Measurements from ENCODE around the gene FAM136A. TPM values are rescaled to one million over a fixed set of nuclear protein-coding genes. Genes with fewer than 3 reads are reported as not detected.

The FAM136A gene
- 100 to 1,000 TPM; 106 to 107 TPM for total RNA-seq

DNA sequence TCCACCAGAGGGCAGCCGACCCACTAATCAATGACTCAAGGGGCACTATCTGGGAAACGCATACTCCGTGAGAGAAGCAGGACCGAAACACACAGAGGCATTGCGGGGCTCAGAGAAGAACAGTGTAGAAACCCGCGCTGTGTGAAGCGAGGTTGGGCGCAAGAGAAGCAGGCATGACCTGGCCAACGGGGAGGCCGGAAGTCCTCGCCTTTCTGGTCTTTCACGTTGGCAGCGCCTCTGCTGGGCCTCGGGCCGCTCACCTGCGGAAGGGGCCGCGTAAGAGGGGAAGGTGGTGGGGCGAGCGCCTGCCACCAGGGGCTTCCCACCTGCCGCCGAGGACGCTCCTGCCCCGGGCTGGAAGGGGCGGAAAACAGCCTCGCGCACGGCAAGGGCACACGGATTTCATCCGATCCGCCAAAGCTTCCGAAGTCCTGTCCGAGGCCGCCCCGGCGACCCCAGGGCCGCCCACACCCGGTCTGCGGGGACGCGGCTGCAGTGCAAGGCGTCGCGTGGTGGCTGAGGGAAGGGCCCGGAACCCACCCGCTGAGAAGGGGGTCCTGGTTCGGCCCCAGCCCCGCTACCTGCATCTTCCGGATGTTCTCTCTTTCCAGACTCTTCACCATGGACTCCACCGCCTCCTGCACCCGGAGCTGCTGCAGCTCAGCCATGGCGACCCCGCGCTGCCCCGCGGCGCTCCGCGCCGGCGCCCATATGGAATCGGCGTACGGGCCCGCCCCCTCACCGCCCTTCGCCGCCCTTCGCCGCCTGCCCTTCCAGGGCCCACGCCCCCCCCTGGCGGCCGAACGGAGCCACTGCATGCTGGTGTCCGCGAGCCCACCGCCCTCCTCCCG is at the start of gene FAM136A:
TSS of gene FAM136A (minus strand) at position 724 of the 851 bp plus-strand sequence. CDS start at position 668, 56 bp downstream.
- ChIA-PET CTCF (interaction anchor here (1.0 to 3.1 kb wide), 8 partner anchors 8 to 385 kb away, joined by 3 to 17 read pairs (median 4); partner anchors contain the start of genes C2orf42, PCYOX1 and SNRPG), POLR2A (interaction anchor here (1.8 kb wide), 1 partner anchor 8 kb away, joined by 8 read pairs; the partner anchor contains the start of gene SNRPG)

- ChIA-PET POLR2A (no interaction called here), CTCF (no interaction called here)
Measured at GRCh38 chr2:70349921-70350685, 48.2 kb upstream of the FAM136A start.

- ChIA-PET POLR2A (no interaction called here), CTCF (no interaction called here)
Measured at GRCh38 chr2:70347831-70348230, 46.0 kb upstream of the FAM136A start.

GRCh38 chr2:70344195-70344594 is 42.3 kb upstream of the FAM136A start:
- CTCF ChIA-PET, result no interaction called here

GRCh38 chr2:70341477-70341765 is 39.6 kb upstream of the FAM136A start:
- ChIA-PET POLR2A (no interaction called here), CTCF (interaction anchor here (0.9 to 1.4 kb wide), 3 partner anchors 13 to 304 kb away, joined by 3 to 6 read pairs (median 4); no protein-coding TSS in a partner anchor)

More at GRCh38 chr2:70344195-70344594, 42.3 kb upstream of the FAM136A start:
- POLR2A ChIA-PET, result no interaction called here

GRCh38 chr2:70340761-70341476 is 39.1 kb upstream of the FAM136A start:
- POLR2A ChIA-PET, result no interaction called here
- CTCF ChIA-PET, result interaction anchor here (0.8 to 1.5 kb wide), 5 partner anchors 12 to 304 kb away, joined by 3 to 6 read pairs (median 4); no protein-coding TSS in a partner anchor

DNA sequence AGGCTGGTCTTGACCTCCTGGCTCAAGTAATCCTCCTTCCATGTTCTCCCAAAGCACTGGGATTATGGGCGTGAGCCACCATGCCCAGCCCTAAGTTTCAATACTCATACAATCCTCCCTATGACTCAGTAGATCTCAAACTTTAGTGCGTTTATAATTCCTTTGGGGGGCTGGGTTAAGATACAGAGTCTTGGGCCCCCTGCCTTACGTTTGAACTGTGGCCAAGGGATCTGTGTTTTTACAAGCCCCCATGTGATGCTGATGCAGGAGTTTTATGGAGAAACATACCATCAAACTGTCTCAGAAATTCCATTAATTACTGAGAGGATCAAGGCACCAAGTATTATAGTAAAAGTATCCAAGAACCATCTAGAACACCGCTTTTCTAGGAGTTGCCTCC is 38.2 kb upstream of the FAM136A start:
- ChIA-PET CTCF (interaction anchor here (0.7 to 1.5 kb wide), 2 partner anchors 20 to 608 kb away, joined by 3 to 4 read pairs; no protein-coding TSS in a partner anchor), POLR2A (no interaction called here)

DNA sequence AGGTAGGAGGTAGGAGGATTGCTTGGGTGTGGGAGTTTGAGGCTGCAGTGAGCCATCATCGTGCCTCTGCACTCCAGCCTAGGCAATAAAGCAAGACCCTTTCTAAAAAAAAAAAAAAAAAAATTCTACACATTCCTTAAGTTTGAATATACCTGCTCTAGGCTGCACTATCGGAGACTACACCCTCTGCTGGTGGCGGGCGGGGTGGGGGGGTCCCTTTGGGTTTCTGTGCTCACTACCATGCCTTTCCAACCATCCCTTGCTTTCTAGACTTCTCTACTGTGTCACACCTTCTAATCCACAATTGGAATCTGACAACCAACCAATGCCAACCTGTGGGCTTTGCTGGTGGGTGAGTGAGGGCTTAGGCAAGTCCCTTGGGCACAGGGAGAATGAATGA is 34.7 kb upstream of the FAM136A start:
- POLR2A ChIA-PET, result no interaction called here
- CTCF ChIA-PET, result no interaction called here

- ChIA-PET POLR2A (no interaction called here), CTCF (interaction anchor here (1.6 kb wide), 1 partner anchor 27 kb away, joined by 4 read pairs; no protein-coding TSS in a partner anchor)
Measured at GRCh38 chr2:70331012-70331411, 29.1 kb upstream of the FAM136A start.

DNA sequence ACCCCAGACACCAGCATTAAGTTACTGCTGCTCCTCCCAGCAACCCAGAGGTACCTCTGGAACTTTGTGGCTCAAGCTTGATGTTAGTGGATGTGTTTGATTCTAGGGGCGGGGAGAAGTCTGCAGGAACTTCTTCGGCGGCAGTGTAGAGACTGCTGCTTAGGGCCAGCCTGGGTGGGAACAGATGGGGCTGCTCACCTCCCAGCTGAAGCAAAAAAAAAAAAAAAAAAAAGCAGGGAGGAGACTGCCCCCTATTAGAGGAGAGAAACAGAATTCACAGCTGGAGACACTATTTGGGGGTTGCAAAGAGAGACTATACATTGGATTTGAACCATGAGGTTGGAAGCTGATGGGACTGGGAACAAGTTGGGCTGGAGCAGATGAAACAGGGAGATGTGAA is 28.6 kb upstream of the FAM136A start:
- ChIA-PET POLR2A (no interaction called here), CTCF (interaction anchor here (1.6 kb wide), 1 partner anchor 26 kb away, joined by 4 read pairs; no protein-coding TSS in a partner anchor)

DNA sequence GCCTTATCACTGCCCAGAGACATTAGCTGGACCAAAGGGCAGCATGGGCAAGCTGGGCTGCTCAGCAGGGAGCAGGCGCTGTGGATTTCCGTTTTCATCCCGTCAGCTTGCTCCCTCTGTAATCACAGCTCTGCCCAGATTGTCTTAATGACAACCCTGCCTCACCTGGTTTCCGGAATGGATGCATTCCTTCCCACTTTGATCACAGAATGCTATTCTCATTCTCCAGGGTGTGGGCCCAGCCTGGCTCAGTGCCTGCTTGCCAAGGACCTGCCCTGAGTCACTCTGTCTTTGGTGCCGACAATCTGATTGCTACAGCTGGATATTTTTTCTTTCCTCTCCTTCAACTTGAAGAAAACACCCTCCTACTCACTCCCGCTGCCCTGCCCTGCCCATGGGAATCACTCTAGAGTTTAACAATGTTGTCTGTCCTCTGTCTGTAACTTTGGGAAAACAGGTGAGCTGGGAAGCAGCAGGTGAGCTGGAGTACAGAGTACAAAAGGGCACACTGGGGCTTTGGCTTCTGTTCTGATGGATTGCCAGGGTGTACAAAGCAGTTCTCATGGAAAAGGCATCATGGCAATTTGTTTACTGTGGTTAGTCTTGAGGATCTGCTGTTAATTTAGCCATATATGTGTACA is 27.2 kb upstream of the FAM136A start:
- CTCF ChIA-PET, result interaction anchor here (0.9 kb wide), 1 partner anchor 12 kb away, joined by 3 read pairs; no protein-coding TSS in a partner anchor
- POLR2A ChIA-PET, result no interaction called here

GRCh38 chr2:70325875-70326274 is 24.0 kb upstream of the FAM136A start:
- CTCF ChIA-PET, result no interaction called here
- POLR2A ChIA-PET, result no interaction called here

GRCh38 chr2:70322518-70322917 is 20.7 kb upstream of the FAM136A start:
- ChIA-PET POLR2A (interaction anchor here (0.7 kb wide), 1 partner anchor 272 kb away, joined by 6 read pairs; no protein-coding TSS in a partner anchor), CTCF (no interaction called here)

DNA sequence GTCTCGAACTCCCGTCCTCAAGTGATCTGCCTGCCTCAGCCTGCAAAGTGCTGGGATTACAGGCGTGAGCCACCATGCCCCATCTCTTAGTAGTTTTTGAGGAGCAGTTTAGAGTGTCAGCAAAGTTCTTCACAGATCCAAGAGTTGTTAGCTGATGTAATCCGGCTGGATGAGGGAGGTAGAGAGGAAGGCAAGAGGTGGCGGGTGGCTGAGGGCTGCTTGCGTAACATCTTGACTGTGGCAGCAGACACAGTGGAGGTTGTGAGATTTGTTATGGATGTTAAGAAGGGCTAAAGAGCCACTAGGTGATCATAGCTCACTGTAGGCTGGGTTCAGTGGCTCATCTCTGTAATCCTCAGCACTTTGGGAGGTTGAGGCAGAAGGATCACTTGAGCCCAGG is 19.5 kb upstream of the FAM136A start:
- POLR2A ChIA-PET, result no interaction called here
- CTCF ChIA-PET, result no interaction called here

GRCh38 chr2:70314640-70315039 is 12.8 kb upstream of the FAM136A start:
- CTCF ChIA-PET, result no interaction called here
- POLR2A ChIA-PET, result no interaction called here

- CTCF ChIA-PET, result interaction anchor here (0.6 to 1.2 kb wide), 3 partner anchors 9 to 374 kb away, joined by 3 to 6 read pairs (median 4); no protein-coding TSS in a partner anchor
Measured at GRCh38 chr2:70312560-70312959, 10.7 kb upstream of the FAM136A start.

DNA sequence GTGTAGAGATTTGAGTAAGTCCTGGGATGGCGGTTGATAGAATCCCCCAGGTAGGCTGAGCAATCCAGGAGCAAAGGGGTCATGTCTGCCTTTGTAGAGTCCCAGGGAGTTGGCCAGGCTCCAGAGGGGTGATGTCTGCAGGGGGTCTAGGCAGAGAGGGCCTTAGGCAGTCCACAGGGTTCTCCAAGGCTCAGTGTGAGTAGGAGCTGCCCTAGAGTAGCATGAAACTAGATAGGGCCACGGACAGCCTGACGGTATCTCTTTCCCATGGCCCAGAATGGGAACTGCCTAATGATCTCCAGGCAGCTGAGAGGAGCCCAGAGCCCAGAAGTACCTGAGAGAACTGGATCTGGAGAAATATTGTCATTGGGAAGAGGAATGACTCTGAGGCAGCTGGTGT is 9.0 kb upstream of the FAM136A start:
- CTCF ChIA-PET, result interaction anchor here (0.7 kb wide), 2 partner anchors 105 to 899 kb away, joined by 3 to 4 read pairs; no protein-coding TSS in a partner anchor
- POLR2A ChIA-PET, result no interaction called here

More at GRCh38 chr2:70312560-70312959, 10.7 kb upstream of the FAM136A start:
- POLR2A ChIA-PET, result interaction anchor here (0.7 kb wide), 1 partner anchor 259 kb away, joined by 7 read pairs; no protein-coding TSS in a partner anchor

DNA sequence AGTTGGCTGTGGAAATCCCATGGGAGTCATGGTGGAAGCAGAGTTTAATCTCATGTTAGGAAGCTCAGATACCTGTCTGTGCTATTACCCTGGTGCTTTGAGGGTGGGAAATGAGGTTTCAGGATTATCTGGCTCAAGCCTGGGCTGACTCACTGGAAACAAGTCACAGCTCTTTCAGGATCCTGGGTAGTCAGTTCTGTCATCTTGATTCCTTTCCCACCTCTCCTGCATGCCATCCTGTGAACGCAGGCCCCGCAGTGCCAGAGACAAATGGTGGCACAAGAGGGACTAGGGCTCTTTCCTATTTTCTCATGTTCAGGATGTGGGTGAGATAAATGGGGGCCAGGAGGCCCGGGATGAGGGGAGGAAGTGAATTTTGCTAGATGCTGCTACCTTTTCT is 3.7 kb upstream of the FAM136A start:
- POLR2A ChIA-PET, result no interaction called here
- CTCF ChIA-PET, result interaction anchor here (0.7 to 4.5 kb wide), 2 partner anchors 313 to 755 kb away, joined by 3 to 26 read pairs; no protein-coding TSS in a partner anchor

GRCh38 chr2:70304498-70304897 is 2.6 kb upstream of the FAM136A start:
- POLR2A ChIA-PET, result no interaction called here
- CTCF ChIA-PET, result interaction anchor here (0.5 to 4.5 kb wide), 17 partner anchors 8 to 548 kb away, joined by 3 to 26 read pairs (median 4); partner anchors contain the start of gene SNRPG

Measured in activated CD8-positive, alpha-beta memory T cell treated with anti-CD3 and anti-CD28 coated beads for 36 hours (primary cell).